Mesenchymal stem cell (in vitro differentiated cells and primary cell): ENCODE measurements around the gene EVA1C. TPM values are rescaled to one million over a fixed set of nuclear protein-coding genes. Genes with fewer than 3 reads are reported as not detected.

Source experiments
- DNase-seq: peaks from one replicate; pipeline ENCODE4 v3.0.0-alpha.2; 2013
- H2AFZ ChIP-seq: one replicate; pipeline ENCODE4 v1.6.1; 2013; ENCODE audit warnings: low read depth, mild to moderate bottlenecking, control low read depth, inconsistent platforms, low read length, moderate library complexity
- H2AK5ac ChIP-seq: 2 replicates; pipeline ENCODE4 v1.6.1; 2013; ENCODE audit warnings: low read length, moderate library complexity, mild to moderate bottlenecking, inconsistent platforms; ENCODE audit not compliant: severe bottlenecking
- H2BK120ac ChIP-seq: one replicate; pipeline ENCODE4 v1.6.1; 2013; ENCODE audit warnings: low read depth, mild to moderate bottlenecking, inconsistent platforms, low read length, moderate library complexity
- H2BK12ac ChIP-seq, 2 experiments: one replicate each; pipeline ENCODE4 v1.6.1; 2013; ENCODE audit warnings: inconsistent platforms in 2 of 2, low read length in 2 of 2, mild to moderate bottlenecking in 2 of 2, moderate library complexity in 2 of 2, control low read depth in 1 of 2
- H2BK15ac ChIP-seq: one replicate; pipeline ENCODE4 v1.6.1; 2013; ENCODE audit warnings: mild to moderate bottlenecking, low read depth, inconsistent platforms; ENCODE audit not compliant: poor library complexity, severe bottlenecking
- H2BK5ac ChIP-seq: 2 replicates; pipeline ENCODE4 v1.6.1; 2013; ENCODE audit warnings: low read depth, mild to moderate bottlenecking, low read length, control low read depth, inconsistent platforms; ENCODE audit not compliant: poor library complexity, severe bottlenecking
- H3K14ac ChIP-seq, 2 experiments: one replicate each; pipeline ENCODE4 v1.6.1; 2013; ENCODE audit warnings: inconsistent platforms in 2 of 2, low read length in 2 of 2, control low read depth in 1 of 2, mild to moderate bottlenecking in 1 of 2, moderate library complexity in 1 of 2
- H3K18ac ChIP-seq, 2 experiments: one replicate each; pipeline ENCODE4 v1.6.1; 2013; ENCODE audit warnings: inconsistent platforms in 2 of 2, low read length in 2 of 2, control low read depth in 1 of 2, low read depth in 1 of 2, mild to moderate bottlenecking in 1 of 2
- H3K23ac ChIP-seq, 2 experiments: one replicate each; pipeline ENCODE4 v1.6.1; 2013; ENCODE audit warnings: inconsistent platforms in 2 of 2, low read length in 2 of 2, mild to moderate bottlenecking in 2 of 2, moderate library complexity in 2 of 2, control low read depth in 1 of 2
- H3K27ac ChIP-seq: 2 replicates; pipeline ENCODE4 v1.5.1; 2013; ENCODE audit warnings: mild to moderate bottlenecking, moderate library complexity, low read length, control low read depth, inconsistent platforms; ENCODE audit not compliant: poor library complexity, severe bottlenecking
- H3K27me3 ChIP-seq, 2 experiments: 2 replicates each; pipeline versions ENCODE4 v1.6.1 to v1.7.0; 2013; ENCODE audit warnings: low read length in 2 of 2, mild to moderate bottlenecking in 2 of 2, moderate library complexity in 2 of 2, control low read depth in 1 of 2, inconsistent platforms in 1 of 2; ENCODE audit not compliant: control insufficient read depth in 1 of 2, insufficient read depth in 1 of 2
- H3K36me3 ChIP-seq, 2 experiments: 2 replicates each; pipeline versions ENCODE4 v1.6.1 to v1.7.0; 2013; ENCODE audit warnings: low read length in 2 of 2, control low read depth in 1 of 2, inconsistent platforms in 1 of 2, low read depth in 1 of 2, mild to moderate bottlenecking in 1 of 2; ENCODE audit not compliant: insufficient read depth in 2 of 2, control insufficient read depth in 1 of 2
- H3K4ac ChIP-seq, 2 experiments: one replicate each; pipeline ENCODE4 v1.6.1; 2013; ENCODE audit warnings: inconsistent platforms in 2 of 2, low read length in 2 of 2, mild to moderate bottlenecking in 2 of 2, moderate library complexity in 2 of 2, control low read depth in 1 of 2, low read depth in 1 of 2
- H3K4me1 ChIP-seq: 2 replicates; pipeline ENCODE4 v1.6.1; 2013; ENCODE audit warnings: low read depth, low read length, control low read depth; ENCODE audit not compliant: control insufficient read depth, insufficient read depth
- H3K4me2 ChIP-seq: 2 replicates; pipeline ENCODE4 v1.6.1; 2013; ENCODE audit warnings: low read length, mild to moderate bottlenecking, inconsistent platforms; ENCODE audit not compliant: poor library complexity, severe bottlenecking
- H3K4me3 ChIP-seq, 2 experiments: 2 replicates each; pipeline versions ENCODE4 v1.5.1 to v1.7.0; 2013; ENCODE audit warnings: low read length in 2 of 2, mild to moderate bottlenecking in 2 of 2, control low read depth in 1 of 2, low read depth in 1 of 2; ENCODE audit not compliant: insufficient read depth in 1 of 2
- H3K79me1 ChIP-seq: replicated peaks from 2 replicates; pipeline ENCODE4 v1.6.1; 2013; ENCODE audit warnings: mild to moderate bottlenecking, control low read depth, low read length, inconsistent platforms; ENCODE audit not compliant: poor library complexity, severe bottlenecking
- H3K9ac ChIP-seq: 2 replicates; pipeline ENCODE4 v1.7.0; 2013; ENCODE audit warnings: mild to moderate bottlenecking, low read length, moderate library complexity
- H3K9me3 ChIP-seq: 2 replicates; pipeline ENCODE4 v1.7.0; 2013; ENCODE audit warnings: mild to moderate bottlenecking, low read length; ENCODE audit not compliant: control insufficient read depth
- H4K8ac ChIP-seq: one replicate; pipeline ENCODE4 v1.6.1; 2013; ENCODE audit warnings: inconsistent platforms, mild to moderate bottlenecking, low read length, moderate library complexity
- H4K91ac ChIP-seq: one replicate; pipeline ENCODE4 v1.6.1; 2013; ENCODE audit warnings: mild to moderate bottlenecking, low read length, inconsistent platforms
- WGBS: methylation state at CpG from one replicate; pipeline ENCODE4 v1.1.7; 2013; ENCODE audit warnings: mixed read lengths; 5-methylcytosine and 5-hydroxymethylcytosine counted together
- small RNA-seq: library from polyadenylated mRNA; stranded (forward); fragments of <200 nt; extraction: miRNeasy Mini kit (QIAGEN cat#:217004); gene quantifications from one replicate; pipeline ENCODE3, GENCODE V24; 2013; ENCODE audit warnings: low read depth

EVA1C gene

DNA sequence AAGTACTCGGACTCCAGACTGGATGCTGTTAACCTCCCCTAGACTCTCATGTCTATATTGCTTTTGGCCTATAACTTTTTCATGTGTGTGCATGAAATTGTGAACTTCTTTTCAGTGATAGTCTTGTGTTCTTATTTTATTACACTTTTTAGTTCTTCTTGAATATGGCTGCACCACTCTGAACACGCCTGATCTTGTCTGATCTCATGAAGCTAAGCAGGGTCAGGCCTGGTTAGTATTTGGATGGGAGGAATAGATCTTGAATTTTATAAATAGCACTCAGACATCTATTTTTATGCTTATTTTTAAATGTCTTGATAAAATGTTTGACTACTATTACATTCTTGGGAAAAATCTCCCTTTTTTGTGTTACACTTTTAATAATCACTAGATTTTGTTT lies 150.4 kb downstream of the EVA1C start:
- peaks cover 8% of the 10 kb centered on the region for H3K9me3 ChIP-seq
- H2BK15ac ChIP-seq: no peak overlapping the region
- no peak overlapping the region for H4K91ac ChIP-seq
- no peak overlapping the region for H3K23ac ChIP-seq
- peak overlapping the region; percentile 59 for H3K9ac ChIP-seq
- H3K14ac ChIP-seq: no peak overlapping the region
- H2AFZ ChIP-seq: no peak overlapping the region
- H3K4me2 ChIP-seq: no peak overlapping the region
- H3K4me3 ChIP-seq: no peak overlapping the region
- no peak overlapping the region for H3K18ac ChIP-seq
- H2BK120ac ChIP-seq: no peak overlapping the region
- DNase-seq: no peak
- no peak overlapping the region for H2AK5ac ChIP-seq
- no peaks in the 10 kb centered on the region for H3K79me1 ChIP-seq
- peaks cover 0 to 3% of the 10 kb centered on the region in 2 experiments for H3K27me3 ChIP-seq
- no peak overlapping the region for H2BK5ac ChIP-seq
- H3K36me3 ChIP-seq: no peaks in the 10 kb centered on the region
- no peak overlapping the region for H3K27ac ChIP-seq
- 83% methylated on average over 1 of the region's 2 CpGs for WGBS
- H3K4ac ChIP-seq: no peak overlapping the region
- H4K8ac ChIP-seq: no peak overlapping the region
- H3K4me1 ChIP-seq: no peaks in the 10 kb centered on the region
- H2BK12ac ChIP-seq: no peak overlapping the region

Small RNA genes lying within 50 kb of the gene (small RNA-seq; reads per million reads assigned to genes)
- gene RF00438 (not detected), gene RNA5SP490 (not detected), gene SNORA80A (not detected)
